IMR-90 (cell line): ENCODE results near the gene DRC3. TPM values are rescaled to one million over a fixed set of nuclear protein-coding genes. Genes with fewer than 3 reads are reported as not detected.

ENCODE experiments used
- ATAC-seq: fragments of 200-7000 bp; cut with Tn5 transposase; 2 replicates; pipeline ENCODE4 v1.9.1; 2020; ENCODE audit warnings: low read depth, mild to moderate bottlenecking, moderate library complexity
- BruUV-seq: library from RNA; stranded (reverse); fragments of 400-500 nt; replicated peaks from 2 replicates; lab custom pipeline; 2021; lab: Mats Ljungman, UMichigan
- CTCF ChIA-PET: fragments of 300-600 bp; formaldehyde crosslinking; extraction: SDS; loops from one replicate; lab custom pipeline; 2021; ENCODE audit warnings: antibody characterized with exemption; lab: Yijun Ruan, JAX
- POLR2A ChIA-PET: fragments of 300-600 bp; sonication (Branson Sonifier 250); formaldehyde crosslinking; loops from one replicate; lab custom pipeline; 2022; ENCODE audit warnings: antibody characterized with exemption; ENCODE audit not compliant: unreplicated experiment; lab: Charles Lee
- DNase-seq: peaks from one replicate; pipeline ENCODE4 v3.0.0; 2013
- H2AFZ ChIP-seq: replicated peaks from 2 replicates; pipeline ENCODE3; 2013; ENCODE audit warnings: low read length, mild to moderate bottlenecking; ENCODE audit not compliant: poor library complexity
- H2AK5ac ChIP-seq: 2 replicates; pipeline ENCODE4 v1.6.1; 2013; ENCODE audit warnings: low read depth, low read length, inconsistent platforms
- H2AK9ac ChIP-seq: replicated peaks from 2 replicates; pipeline ENCODE3; 2013; ENCODE audit warnings: mild to moderate bottlenecking, low read depth, low read length, moderate library complexity; ENCODE audit not compliant: poor library complexity
- H2BK120ac ChIP-seq: 2 replicates; pipeline ENCODE4 v1.6.1; 2013; ENCODE audit warnings: low read depth, low read length, inconsistent platforms
- H2BK15ac ChIP-seq: 3 replicates; pipeline ENCODE4 v1.6.1; 2013; ENCODE audit warnings: low read depth, low read length, inconsistent platforms
- H2BK20ac ChIP-seq: 2 replicates; pipeline ENCODE4 v1.6.1; 2013; ENCODE audit warnings: low read depth, mild to moderate bottlenecking, inconsistent platforms, low read length, moderate library complexity
- H2BK5ac ChIP-seq: 2 replicates; pipeline ENCODE4 v1.6.1; 2013; ENCODE audit warnings: mild to moderate bottlenecking, low read depth, low read length, inconsistent platforms; ENCODE audit not compliant: poor library complexity, severe bottlenecking
- H3K14ac ChIP-seq: replicated peaks from 2 replicates; pipeline ENCODE4 v1.6.1; 2013; ENCODE audit warnings: low read depth, low read length, inconsistent platforms
- H3K18ac ChIP-seq: 2 replicates; pipeline ENCODE4 v1.6.1; 2013; ENCODE audit warnings: low read depth, low read length, control low read depth
- H3K23ac ChIP-seq: 2 replicates; pipeline ENCODE4 v1.6.1; 2013; ENCODE audit warnings: low read depth, low read length, inconsistent platforms
- H3K27ac ChIP-seq: 2 replicates; pipeline ENCODE4 v1.5.1; 2013; ENCODE audit warnings: mild to moderate bottlenecking, control low read depth, low read length; ENCODE audit not compliant: insufficient read depth
- H3K27me3 ChIP-seq: 2 replicates; pipeline ENCODE4 v1.6.1; 2013; ENCODE audit warnings: low read length; ENCODE audit not compliant: control insufficient read depth, insufficient read depth
- H3K36me3 ChIP-seq: 2 replicates; pipeline ENCODE4 v1.6.1; 2013; ENCODE audit warnings: low read length, mixed read lengths; ENCODE audit not compliant: control insufficient read depth, insufficient read depth
- H3K4ac ChIP-seq: 2 replicates; pipeline ENCODE4 v1.6.1; 2013; ENCODE audit warnings: low read depth, low read length, inconsistent platforms
- H3K4me1 ChIP-seq: 2 replicates; pipeline ENCODE4 v1.6.1; 2013; ENCODE audit warnings: low read length, mixed read lengths; ENCODE audit not compliant: control insufficient read depth, insufficient read depth
- H3K4me2 ChIP-seq: 2 replicates; pipeline ENCODE4 v1.6.1; 2013; ENCODE audit warnings: low read depth, mild to moderate bottlenecking, control low read depth, low read length, moderate library complexity
- H3K4me3 ChIP-seq: 2 replicates; pipeline ENCODE4 v1.5.1; 2013; ENCODE audit warnings: low read depth, mild to moderate bottlenecking, control low read depth, low read length, moderate library complexity; ENCODE audit not compliant: insufficient read depth
- H3K56ac ChIP-seq: 2 replicates; pipeline ENCODE4 v1.6.1; 2013; ENCODE audit warnings: low read length, inconsistent platforms; ENCODE audit not compliant: insufficient read depth; ENCODE audit errors: extremely low read depth
- H3K79me1 ChIP-seq, 2 experiments: 2 replicates each; pipeline ENCODE4 v1.6.1; 2013; ENCODE audit warnings: low read length in 2 of 2, inconsistent platforms in 1 of 2, low read depth in 1 of 2
- H3K9ac ChIP-seq: 2 replicates; pipeline ENCODE4 v1.6.1; 2013; ENCODE audit warnings: low read depth, low read length, control low read depth
- H3K9me1 ChIP-seq: 2 replicates; pipeline ENCODE4 v1.6.1; 2013; ENCODE audit warnings: low read length, inconsistent platforms; ENCODE audit not compliant: insufficient read depth
- H3K9me3 ChIP-seq: 2 replicates; pipeline ENCODE4 v1.6.1; 2013; ENCODE audit warnings: low read length; ENCODE audit not compliant: control insufficient read depth, insufficient read depth
- H4K20me1 ChIP-seq: 2 replicates; pipeline ENCODE4 v1.6.1; 2013; ENCODE audit warnings: low read length, inconsistent platforms; ENCODE audit not compliant: insufficient read depth
- H4K5ac ChIP-seq: 2 replicates; pipeline ENCODE4 v1.6.1; 2013; ENCODE audit warnings: mild to moderate bottlenecking, low read depth, low read length, control low read depth
- H4K8ac ChIP-seq, 2 experiments: 2 replicates each; pipeline ENCODE4 v1.6.1; 2013; ENCODE audit warnings: low read depth in 2 of 2, low read length in 2 of 2, control low read depth in 1 of 2, inconsistent platforms in 1 of 2
- H4K91ac ChIP-seq: 2 replicates; pipeline ENCODE4 v1.6.1; 2013; ENCODE audit warnings: low read depth, low read length, inconsistent platforms; ENCODE audit not compliant: insufficient read depth
- BHLHE40 ChIP-seq: fragments of 150-350 bp; IDR thresholded peaks from 2 replicates; pipeline ENCODE4 v1.6.1; 2016; ENCODE audit warnings: mild to moderate bottlenecking, low read depth, low read length
- NFE2L2 ChIP-seq: fragments of 150-350 bp; IDR thresholded peaks from 2 replicates; pipeline ENCODE4 v1.6.1; 2016; ENCODE audit warnings: low read depth, mild to moderate bottlenecking, low read length
- WGBS, 2 experiments: methylation state at CpG; one replicate each; pipeline versions ENCODE4 v1.1.5 to v1.1.7; 2013; ENCODE audit warnings: missing lambda C conversion rate in 2 of 2; ENCODE audit not compliant: insufficient read length in 1 of 2; ENCODE audit errors: extremely low coverage in 2 of 2; 5-methylcytosine and 5-hydroxymethylcytosine counted together
- dilution Hi-C: fragments of 300-500 bp; cut with HindIII; formaldehyde crosslinking; loops from one replicate; pipeline ENCODE4 v1.14.3; 2018; ENCODE audit warnings: low sequenced_read_pairs; ENCODE audit not compliant: unreplicated experiment
- in situ Hi-C: fragments of 300-500 bp; cut with MboI; formaldehyde crosslinking; loops from 3 replicates; pipeline ENCODE4 v1.14.3; 2019; ENCODE audit warnings: low sequenced_read_pairs, inconsistent platforms, mixed read lengths
- intact Hi-C: fragments of 100-400 bp; cut with micrococcal nuclease; formaldehyde crosslinking; loops from 2 replicates; pipeline ENCODE4 v1.10.0; 2022
- polyA plus RNA-seq, 3 experiments: library from polyadenylated mRNA; depleted of rRNA; stranded (reverse); fragments of >200 nt; gene quantifications; 2 replicates each; pipeline ENCODE4 v1.2.3, GENCODE V29; 2012; ENCODE audit warnings: low replicate concordance in 1 of 3
- total RNA-seq: library from RNA; depleted of rRNA; stranded (reverse); fragments of >200 nt; gene quantifications from 2 replicates; pipeline ENCODE4 v1.2.3, GENCODE V29; 2012
- TF ChIP-seq, protein P1 (sequence below): fragments of 150-350 bp; IDR thresholded peaks from 2 replicates; pipeline ENCODE4 v1.6.1; 2016; ENCODE audit warnings: low read depth, mild to moderate bottlenecking, low read length, moderate library complexity, borderline replicate concordance
- TF ChIP-seq, protein P2 (sequence below): fragments of 150-350 bp; IDR thresholded peaks from 2 replicates; pipeline ENCODE4 v1.6.1; 2017; ENCODE audit warnings: mild to moderate bottlenecking, antibody characterized with exemption, low read length, low read depth

The DRC3 gene
- total and polyA plus RNA-seq, 2 of the 4 experiments (the other 2 are of a cell fraction): 0.55 to 0.72 TPM

DNA sequence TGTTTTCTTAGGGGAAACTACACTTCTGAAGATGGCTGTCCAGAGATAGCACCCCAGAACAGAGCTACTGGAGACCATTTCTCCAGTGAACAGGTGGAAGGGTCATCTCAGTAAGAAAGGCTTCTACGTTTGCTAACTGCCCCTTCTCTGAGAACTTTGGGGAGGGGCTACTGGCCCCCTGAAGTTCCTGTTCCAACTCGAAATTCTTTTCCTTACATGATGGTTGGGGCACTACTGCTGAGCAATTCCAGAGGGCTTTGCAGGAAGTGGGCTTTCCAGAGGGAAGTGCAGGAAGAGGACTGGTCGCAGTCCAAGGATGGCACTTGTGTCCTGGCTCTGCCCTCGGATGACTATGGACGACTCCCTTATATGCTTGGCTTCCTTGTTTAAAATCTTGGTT is 31.6 kb upstream of the DRC3 start:
- Histone ChIP-seq H3K14ac (peak overlapping the region; percentile 84), H3K4me3 (no peak overlapping the region), H3K36me3 (no peaks in the 10 kb centered on the region), H4K91ac (no peak overlapping the region; the same call in none of the 2 replicates), H3K4ac (peak overlapping the region; percentile 64), H2BK15ac (peak overlapping the region; percentile 53; the same call in 2 of the 3 replicates), H2AK5ac (peak overlapping the region; percentile 80), H2BK5ac (no peak overlapping the region), H2AK9ac (peak overlapping the region; percentile 79), H3K27me3 (no peaks in the 10 kb centered on the region), H4K20me1 (peaks cover 14% of the 10 kb centered on the region; the same call in 1 of the 2 replicates), H4K8ac (no peak overlapping the region), H3K4me2 (no peak overlapping the region; the same call in none of the 2 replicates), H3K27ac (peak overlapping the region; percentile 16; the same call in 1 of the 2 replicates), H3K79me1 (peaks cover 38 to 86% of the 10 kb centered on the region in 2 experiments), H3K18ac (no peak overlapping the region), H3K9me3 (no peaks in the 10 kb centered on the region), H4K5ac (0 out of 2 replicates have a peak overlapping the region, but pooled peaks have one; percentile 39), H3K23ac (peak overlapping the region; percentile 68), H3K9ac (no peak overlapping the region), H3K56ac (0 out of 2 replicates have a peak overlapping the region, but pooled peaks have one; percentile 6), H2BK120ac (peak overlapping the region; percentile 44), H3K4me1 (peaks cover 52% of the 10 kb centered on the region), H2BK20ac (peak overlapping the region; percentile 71), H3K9me1 (peaks cover 50% of the 10 kb centered on the region), H2AFZ (no peak overlapping the region)
- DNase-seq (no peak), ATAC-seq (no peak)
- TF ChIP-seq BHLHE40 (no peak), NFE2L2 (no peak)
- TF ChIP-seq, protein P1, sequence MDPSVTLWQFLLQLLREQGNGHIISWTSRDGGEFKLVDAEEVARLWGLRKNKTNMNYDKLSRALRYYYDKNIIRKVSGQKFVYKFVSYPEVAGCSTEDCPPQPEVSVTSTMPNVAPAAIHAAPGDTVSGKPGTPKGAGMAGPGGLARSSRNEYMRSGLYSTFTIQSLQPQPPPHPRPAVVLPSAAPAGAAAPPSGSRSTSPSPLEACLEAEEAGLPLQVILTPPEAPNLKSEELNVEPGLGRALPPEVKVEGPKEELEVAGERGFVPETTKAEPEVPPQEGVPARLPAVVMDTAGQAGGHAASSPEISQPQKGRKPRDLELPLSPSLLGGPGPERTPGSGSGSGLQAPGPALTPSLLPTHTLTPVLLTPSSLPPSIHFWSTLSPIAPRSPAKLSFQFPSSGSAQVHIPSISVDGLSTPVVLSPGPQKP: no peak
- TF ChIP-seq, protein P2, sequence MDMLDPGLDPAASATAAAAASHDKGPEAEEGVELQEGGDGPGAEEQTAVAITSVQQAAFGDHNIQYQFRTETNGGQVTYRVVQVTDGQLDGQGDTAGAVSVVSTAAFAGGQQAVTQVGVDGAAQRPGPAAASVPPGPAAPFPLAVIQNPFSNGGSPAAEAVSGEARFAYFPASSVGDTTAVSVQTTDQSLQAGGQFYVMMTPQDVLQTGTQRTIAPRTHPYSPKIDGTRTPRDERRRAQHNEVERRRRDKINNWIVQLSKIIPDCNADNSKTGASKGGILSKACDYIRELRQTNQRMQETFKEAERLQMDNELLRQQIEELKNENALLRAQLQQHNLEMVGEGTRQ: no peak
- intact Hi-C loops: no loop called here
- WGBS, 2 experiments: 20% methylated on average over 2 of the region's 5 CpGs; no CpG with 5 or more reads in 1 of the 2 experiments
- POLR2A ChIA-PET: no interaction called here
- in situ Hi-C loops: no loop called here
- dilution Hi-C loops: no loop called here
- CTCF ChIA-PET: interaction anchor here (0.6 kb wide), 1 partner anchor 259 kb away, joined by 3 read pairs; no protein-coding TSS in a partner anchor
- BruUV-seq: no TSS peak
